HG02798 (cell line): Measurements from ENCODE around the gene ZNF512B.
"Not testable (repeated sequence)": the region's sequence is repeated elsewhere in the genome, so short reads cannot be mapped to it uniquely, and the experiment has no call there.

Experiments used
- ATAC-seq: cut with Tn5 transposase; IDR thresholded peaks from one replicate; pipeline ENCODE4 v1.9.1; 2021; ENCODE audit warnings: mild to moderate bottlenecking; ENCODE audit not compliant: unreplicated experiment, poor library complexity

Gene ZNF512B

GRCh38 chr20:63939061-63939935 lies 30.4 kb downstream of the ZNF512B start:
- no peak for ATAC-seq

GRCh38 chr20:63937596-63937995 lies 32.1 kb downstream of the ZNF512B start:
- no peak for ATAC-seq

DNA sequence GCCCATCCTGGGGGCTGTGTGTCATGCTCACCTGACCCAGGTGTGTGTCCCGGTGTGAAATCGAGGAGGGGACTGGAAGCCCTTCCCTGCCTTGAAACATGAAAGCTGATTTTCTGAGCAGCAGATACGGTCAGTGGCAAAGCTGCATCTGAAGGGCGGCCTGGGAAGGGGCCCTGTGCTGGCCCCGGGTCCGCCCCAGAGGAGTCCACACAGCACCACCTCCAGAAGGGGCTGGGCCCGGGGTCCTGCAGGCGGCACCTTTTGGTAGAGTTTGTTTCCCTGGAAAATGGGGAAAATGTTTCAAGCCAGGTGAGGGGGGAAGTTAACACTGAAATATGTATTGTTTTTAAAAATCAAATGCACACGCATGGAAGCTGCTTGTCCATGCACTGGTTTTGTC lies 34.3 kb downstream of the ZNF512B start:
- no peak for ATAC-seq

- ATAC-seq: no peak
Measured at GRCh38 chr20:63934271-63935068, 35.3 kb downstream of the ZNF512B start.

- no peak for ATAC-seq
Measured at GRCh38 chr20:63933646-63934045, 36.1 kb downstream of the ZNF512B start.

GRCh38 chr20:63932606-63933160 lies 37.0 kb downstream of the ZNF512B start:
- ATAC-seq: no peak

- no peak for ATAC-seq
Measured at GRCh38 chr20:63931735-63932134, 38.0 kb downstream of the ZNF512B start.

- no peak for ATAC-seq
Measured at GRCh38 chr20:63930971-63931553, 38.7 kb downstream of the ZNF512B start.

DNA sequence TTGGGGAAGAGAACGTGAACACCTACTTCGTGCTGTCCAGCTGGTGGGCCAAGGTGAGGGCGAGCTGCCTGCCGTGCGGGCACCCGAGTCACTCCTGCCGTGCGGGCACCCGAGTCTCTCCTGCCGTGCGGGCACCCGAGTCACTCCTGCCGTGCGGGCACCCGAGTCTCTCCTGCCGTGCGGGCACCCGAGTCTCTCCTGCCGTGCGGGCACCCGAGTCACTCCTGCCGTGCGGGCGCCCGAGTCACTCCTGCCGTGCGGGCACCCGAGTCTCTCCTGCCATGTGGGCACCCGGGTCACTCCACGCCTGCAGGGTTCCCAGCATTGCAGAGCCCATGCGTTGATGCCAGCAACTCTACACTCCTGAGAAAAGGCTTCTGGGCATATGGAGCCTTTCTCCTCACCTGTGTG lies 40.3 kb downstream of the ZNF512B start:
- not testable (repeated sequence) for ATAC-seq

DNA sequence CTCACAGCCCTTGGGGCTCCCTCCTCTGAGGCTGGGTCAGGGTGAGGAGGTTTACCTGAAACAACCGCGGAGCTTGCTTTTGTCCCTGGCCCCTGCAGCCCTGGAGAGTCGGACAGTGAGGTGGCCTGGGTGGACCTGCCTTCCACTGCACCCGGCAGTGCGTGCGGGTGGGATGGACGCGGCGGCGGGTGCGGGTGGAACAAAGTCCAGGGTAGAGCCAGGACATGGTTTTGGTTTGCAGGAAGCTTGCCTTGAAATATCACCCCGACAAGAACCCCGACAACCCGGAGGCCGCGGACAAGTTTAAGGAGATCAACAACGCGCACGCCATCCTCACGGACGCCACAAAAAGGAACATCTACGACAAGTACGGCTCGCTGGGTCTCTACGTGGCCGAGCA lies 40.7 kb downstream of the ZNF512B start:
- no peak for ATAC-seq

GRCh38 chr20:63926298-63926697 lies 43.4 kb downstream of the ZNF512B start:
- no peak for ATAC-seq

- ATAC-seq: no peak
Measured at GRCh38 chr20:63924241-63924640, 45.5 kb downstream of the ZNF512B start.

DNA sequence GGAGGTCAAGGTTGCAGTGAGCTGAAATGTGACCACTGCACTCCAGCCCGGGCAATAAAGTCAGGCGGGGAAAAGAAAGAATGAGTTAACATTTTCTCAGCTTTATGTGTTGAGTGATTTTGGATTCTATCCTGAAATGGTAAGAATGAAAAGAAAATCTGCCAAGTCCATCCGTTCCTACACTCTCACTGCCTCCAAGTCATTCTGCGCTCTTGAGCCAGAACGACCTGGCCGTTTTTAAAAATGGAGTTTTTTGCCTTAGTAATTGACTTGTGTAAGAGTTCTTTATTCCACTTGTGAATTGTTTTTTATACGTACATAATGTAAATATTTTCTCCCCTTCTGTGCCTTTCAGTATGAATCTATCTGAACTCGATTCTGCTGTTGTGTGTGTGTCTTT lies 46.1 kb downstream of the ZNF512B start:
- ATAC-seq: no peak

DNA sequence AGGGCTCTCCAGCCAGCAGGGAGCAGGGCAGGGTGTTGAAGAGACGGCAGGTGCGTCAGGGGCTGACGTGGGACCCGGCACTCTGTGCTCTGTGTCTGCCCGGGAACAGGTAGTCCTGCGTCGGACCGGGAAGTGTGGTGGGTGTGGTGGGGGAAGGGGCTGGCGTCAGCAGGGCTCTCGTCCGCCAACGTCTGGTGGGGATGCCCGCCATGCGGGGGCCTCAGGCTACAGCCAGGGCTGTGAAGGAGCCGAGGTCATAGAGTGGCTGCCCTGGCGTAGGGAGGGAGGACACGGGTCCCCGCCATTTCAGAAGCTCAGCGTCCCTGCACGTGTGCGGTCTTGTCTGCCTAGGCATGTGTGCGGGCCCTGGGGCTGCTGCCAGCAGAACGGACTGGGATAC lies 49.5 kb downstream of the ZNF512B start:
- ATAC-seq: no peak

GRCh38 chr20:63919130-63919529 lies 50.6 kb downstream of the ZNF512B start:
- no peak for ATAC-seq

DNA sequence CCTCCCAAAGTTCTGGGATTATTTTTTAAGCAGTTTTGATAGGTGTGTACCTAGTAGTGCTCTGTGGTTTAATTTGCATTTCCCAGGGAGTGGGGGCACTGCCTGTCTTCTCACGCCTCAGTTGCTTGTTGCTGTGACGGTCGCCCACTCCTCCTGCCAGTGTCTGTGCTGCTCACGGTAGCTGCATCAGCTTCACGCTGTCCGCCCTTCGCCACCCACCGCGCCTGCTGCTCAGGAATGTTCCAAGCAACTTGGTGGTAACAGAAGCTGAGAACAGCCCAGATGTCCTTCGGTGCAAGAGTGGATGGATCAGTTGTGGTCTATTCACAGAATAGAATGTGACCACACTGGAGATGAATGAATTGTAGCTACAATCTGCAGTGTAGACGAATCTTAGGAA lies 51.9 kb downstream of the ZNF512B start:
- ATAC-seq: no peak

DNA sequence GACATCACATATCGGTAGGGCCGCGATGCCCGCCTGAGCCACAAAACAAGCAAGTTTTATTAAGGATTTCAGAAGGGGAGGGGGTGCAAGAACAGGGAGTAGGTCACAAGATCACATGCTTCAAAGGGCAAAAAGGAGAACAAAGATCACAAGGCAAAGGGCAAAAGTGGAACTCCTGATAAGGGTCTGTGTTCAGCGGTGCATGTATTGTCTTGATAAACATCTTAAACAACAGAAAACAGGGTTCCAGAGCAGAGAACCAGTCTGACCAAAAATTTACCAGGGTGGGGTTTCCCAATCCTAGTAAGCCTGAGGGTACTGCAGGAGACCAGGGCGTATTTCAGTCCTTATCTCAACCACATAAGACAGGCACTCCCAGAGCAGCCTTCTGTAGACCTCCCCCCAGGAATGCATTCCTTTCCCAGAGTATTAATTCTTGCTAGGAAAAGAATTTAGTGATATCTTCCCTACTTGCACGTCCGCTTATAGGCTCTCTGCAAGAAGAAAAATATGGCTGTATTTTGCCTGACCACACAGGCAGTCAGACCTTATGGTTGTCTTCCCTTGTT lies 53.3 kb downstream of the ZNF512B start:
- ATAC-seq: not testable (repeated sequence)

GRCh38 chr20:63915471-63915870 lies 54.3 kb downstream of the ZNF512B start:
- ATAC-seq: no peak

DNA sequence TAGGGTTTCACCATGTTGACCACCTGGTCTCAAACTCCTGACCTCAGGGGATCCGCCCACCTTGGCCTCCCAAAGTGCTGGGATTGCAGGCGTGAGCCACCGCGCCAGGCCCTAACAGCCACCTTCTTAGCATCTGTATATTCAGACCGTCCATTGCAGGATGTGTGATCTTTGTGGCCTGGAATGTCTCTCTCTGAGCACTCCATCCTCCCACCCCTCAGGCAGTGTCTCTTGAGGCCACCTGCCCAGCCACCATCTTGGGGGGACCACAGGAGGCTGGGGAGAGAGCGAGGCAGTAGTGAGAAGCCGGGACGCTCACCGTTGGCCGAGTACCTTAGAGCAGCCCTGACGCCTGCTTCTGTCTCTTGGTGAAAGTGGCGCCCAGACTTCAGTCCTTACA lies 56.0 kb downstream of the ZNF512B start:
- ATAC-seq: no peak

GRCh38 chr20:63911176-63911575 lies 58.6 kb downstream of the ZNF512B start:
- ATAC-seq: no peak
